HS-5 (cell line): ENCODE measurements around the gene DENND10.
"Not testable (repeated sequence)": the region's sequence is repeated elsewhere in the genome, so short reads cannot be mapped to it uniquely, and the experiment has no call there.

Experiments used
- DNase-seq: peaks from one replicate; pipeline ENCODE4 v3.0.0-alpha.2; 2012; ENCODE audit warnings: low read depth

DENND10 gene

GRCh38 chr10:119166564-119166963 lies 62.7 kb downstream of the DENND10 start:
- DNase-seq = no peak

GRCh38 chr10:119167041-119167440 lies 63.1 kb downstream of the DENND10 start:
- DNase-seq = no peak

- no peak for DNase-seq
Observed at GRCh38 chr10:119174109-119174508, 70.2 kb downstream of the DENND10 start.

GRCh38 chr10:119176166-119176565 lies 72.3 kb downstream of the DENND10 start:
- DNase-seq = no peak

DNA sequence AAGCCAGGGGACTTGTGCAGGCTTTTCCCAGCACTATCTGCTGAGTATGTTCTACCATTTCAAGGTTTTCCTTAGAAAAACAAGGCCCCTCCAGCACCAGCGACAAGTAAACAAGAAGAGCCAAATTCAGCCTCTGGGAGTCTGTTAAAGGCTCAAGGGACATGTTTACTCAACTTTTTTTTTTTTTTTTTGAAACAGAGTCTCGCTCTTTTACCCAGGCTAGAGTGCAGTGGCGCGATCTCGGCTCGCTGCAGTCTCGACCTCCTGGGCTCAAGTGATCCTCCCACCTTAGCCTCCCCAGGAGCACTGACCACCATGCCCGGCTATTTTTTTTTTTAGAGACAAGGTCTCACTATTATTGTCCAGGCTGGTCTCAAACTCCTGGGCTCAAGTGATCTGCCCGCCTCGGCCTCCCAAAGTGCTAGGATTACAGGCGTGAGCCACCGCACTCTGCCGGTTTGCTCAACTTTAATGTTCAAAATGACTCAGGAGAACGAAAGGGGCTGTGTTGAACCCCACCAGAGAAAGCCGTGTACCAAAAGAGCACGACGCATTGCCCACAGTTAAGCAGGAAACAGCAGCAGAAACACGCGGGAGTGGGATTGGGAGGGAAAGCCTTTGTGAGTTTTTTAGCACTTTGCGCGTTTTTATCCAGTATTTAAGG lies 73.9 kb downstream of the DENND10 start:
- no peak for DNase-seq

DNA sequence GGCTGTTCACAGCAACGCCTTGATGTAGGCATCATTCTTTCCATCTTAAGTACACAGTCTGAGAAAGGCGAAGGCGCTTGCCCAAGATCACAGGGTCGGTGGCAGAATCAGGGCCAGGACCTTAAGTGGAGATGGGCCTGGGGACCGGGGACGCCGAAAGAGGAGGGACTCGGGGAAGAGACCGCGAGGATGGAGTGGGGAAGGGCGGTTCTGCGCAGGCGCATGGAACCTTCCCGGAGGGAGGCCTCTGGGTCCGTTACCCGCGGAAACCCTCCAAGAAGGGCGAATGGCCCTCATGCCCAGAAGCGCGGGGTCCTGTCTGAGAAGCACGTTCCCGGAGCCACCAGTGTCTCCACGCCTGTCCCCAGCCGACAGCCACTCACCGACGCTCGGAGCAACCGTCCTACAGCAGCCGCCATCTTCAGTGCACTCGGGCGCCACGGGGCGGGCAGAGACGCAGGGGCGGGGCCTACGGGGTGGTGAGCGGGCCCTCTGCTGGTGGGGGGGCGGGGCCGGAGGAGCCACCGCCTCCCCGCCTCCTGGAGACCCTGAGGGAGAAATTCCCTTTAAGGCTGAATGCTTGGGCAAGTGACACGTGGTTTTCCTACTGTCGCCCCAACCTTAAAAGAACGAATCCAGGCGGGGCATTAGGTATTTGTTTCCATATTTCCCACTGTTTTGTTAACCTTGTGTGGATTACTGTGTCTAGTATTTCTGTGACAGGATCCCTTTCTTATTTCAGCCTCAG lies 74.6 kb downstream of the DENND10 start, which contains the start of gene PRDX3:
Gene PRDX3 (minus strand): TSS at position 441 of the 748 bp plus-strand sequence. CDS start 22 bp downstream, at position 419.
- DNase-seq = peak; percentile 60

GRCh38 chr10:119180850-119181400 lies 77.0 kb downstream of the DENND10 start:
- not testable (repeated sequence) for DNase-seq

DNA sequence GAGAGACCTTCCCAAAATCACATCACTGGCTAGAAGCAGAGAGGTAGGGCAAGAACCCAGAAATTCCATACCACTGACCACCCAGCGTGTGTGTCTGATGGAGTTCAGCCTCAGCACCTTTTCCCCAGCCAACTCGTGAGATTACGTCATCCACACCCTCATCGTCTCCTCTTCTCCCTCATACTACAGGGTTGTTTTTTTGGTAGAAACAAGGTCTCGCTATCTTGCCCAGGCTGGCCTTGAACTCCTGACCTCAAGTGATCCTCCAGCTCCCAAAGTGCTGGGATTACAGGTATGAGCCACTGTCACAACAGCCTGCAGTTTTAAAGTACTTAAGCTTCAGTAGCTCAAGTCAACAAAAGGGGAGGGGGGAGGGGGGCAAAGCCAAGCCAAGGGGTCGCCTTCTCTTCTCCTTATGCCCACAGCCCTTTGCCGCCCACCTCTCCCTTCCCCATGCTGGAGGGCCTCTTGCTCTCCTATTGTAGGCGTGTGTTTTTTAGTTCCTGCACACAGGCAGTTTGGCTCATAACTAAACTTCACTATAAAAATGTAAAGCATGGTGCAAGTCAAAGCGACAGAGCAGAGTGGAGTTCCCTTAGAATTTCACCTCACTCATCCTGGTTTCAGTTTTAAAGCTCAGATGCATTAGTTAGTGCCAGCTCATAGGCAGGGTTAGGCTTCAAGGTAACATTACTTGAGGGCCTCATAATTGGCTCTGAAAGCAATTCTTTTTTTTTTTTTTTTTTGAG lies 79.9 kb downstream of the DENND10 start:
- no peak for DNase-seq
